OCI-LY1 (cell line): ENCODE results near the gene ASNSD1.

Experiments
- H2AFZ ChIP-seq: fragments of 200-600 bp; sonication (generic), shearing (Covaris generic); 2 replicates; pipeline ENCODE4 v1.6.0; 2014; ENCODE audit warnings: antibody characterized with exemption, mild to moderate bottlenecking, low read length
- H3F3A ChIP-seq: fragments of 200-600 bp; sonication (generic), shearing (Covaris generic); 2 replicates; pipeline ENCODE4 v1.6.0; 2014; ENCODE audit warnings: mild to moderate bottlenecking, antibody characterized with exemption, low read length, moderate library complexity; ENCODE audit not compliant: insufficient read depth
- H3K27ac ChIP-seq: fragments of 200-600 bp; sonication (generic); 2 replicates; pipeline ENCODE4 v1.5.1; 2014; ENCODE audit warnings: low read length, mixed run types, mild to moderate bottlenecking, low read depth; ENCODE audit not compliant: poor library complexity, severe bottlenecking
- H3K27me3 ChIP-seq: fragments of 200-600 bp; sonication (generic); 2 replicates; pipeline ENCODE4 v1.6.0; 2014; ENCODE audit warnings: antibody characterized with exemption, mild to moderate bottlenecking, low read length, moderate library complexity; ENCODE audit not compliant: insufficient read depth
- H3K36me3 ChIP-seq: fragments of 200-600 bp; sonication (generic); 2 replicates; pipeline ENCODE4 v1.6.1; 2014; ENCODE audit warnings: mild to moderate bottlenecking, antibody characterized with exemption, low read length, moderate library complexity, mixed read lengths; ENCODE audit not compliant: insufficient read depth
- H3K4me1 ChIP-seq: fragments of 200-600 bp; sonication (generic); 2 replicates; pipeline ENCODE4 v1.5.1; 2014; ENCODE audit warnings: mild to moderate bottlenecking, low read length, moderate library complexity; ENCODE audit not compliant: insufficient read depth, severe bottlenecking
- H3K4me2 ChIP-seq: fragments of 200-600 bp; sonication (generic), shearing (Covaris generic); 2 replicates; pipeline ENCODE4 v1.6.1; 2014; ENCODE audit warnings: low read length
- H3K4me3 ChIP-seq: fragments of 200-600 bp; sonication (generic); 2 replicates; pipeline ENCODE4 v1.5.1; 2014; ENCODE audit warnings: low read length, low read depth, mild to moderate bottlenecking, mixed read lengths; ENCODE audit not compliant: poor library complexity, severe bottlenecking
- H3K79me2 ChIP-seq: fragments of 200-600 bp; shearing (Covaris generic); 2 replicates; pipeline ENCODE4 v1.6.1; 2016; ENCODE audit warnings: mixed run types, low read length, mixed read lengths; ENCODE audit not compliant: insufficient read depth
- H3K9ac ChIP-seq: fragments of 200-600 bp; sonication (generic), shearing (Covaris generic); 2 replicates; pipeline ENCODE4 v1.6.1; 2014; ENCODE audit warnings: mild to moderate bottlenecking, low read length, mixed read lengths
- H3K9me2 ChIP-seq: fragments of 200-600 bp; sonication (generic), shearing (Covaris generic); 2 replicates; pipeline ENCODE4 v1.6.1; 2014; ENCODE audit warnings: low read depth, mild to moderate bottlenecking, low read length, mixed read lengths
- H3K9me3 ChIP-seq: fragments of 200-600 bp; shearing (Covaris generic); 2 replicates; pipeline ENCODE4 v1.6.1; 2014; ENCODE audit warnings: low read length, mixed read lengths
- H4K20me1 ChIP-seq: fragments of 200-600 bp; sonication (generic), shearing (Covaris generic); 2 replicates; pipeline ENCODE4 v1.6.0; 2016; ENCODE audit warnings: mild to moderate bottlenecking, low read length; ENCODE audit not compliant: insufficient read depth
- EZH2 ChIP-seq: fragments of 200-600 bp; sonication (generic), shearing (Covaris generic); IDR thresholded peaks from 2 replicates; pipeline ENCODE4 v1.8.0; 2017; ENCODE audit warnings: borderline replicate concordance, mixed run types, mild to moderate bottlenecking, antibody characterized with exemption, low read length, moderate library complexity, mixed read lengths
- TF ChIP-seq, protein P1 (sequence below): fragments of 200-600 bp; sonication (generic), shearing (Covaris generic); IDR thresholded peaks from 2 replicates; pipeline ENCODE4 v1.5.1; 2017; ENCODE audit warnings: mild to moderate bottlenecking, antibody characterized with exemption, low read length, moderate library complexity, mixed read lengths

ASNSD1 gene

GRCh38 chr2:189623049-189623448 is 38.2 kb upstream of the ASNSD1 start:
- no peak overlapping the region for H3K27ac ChIP-seq
- no peak overlapping the region for H3K9ac ChIP-seq
- no peak overlapping the region for H2AFZ ChIP-seq
- H3K9me2 ChIP-seq: no peaks in the 10 kb centered on the region
- H3K4me3 ChIP-seq: no peak overlapping the region
- no peaks in the 10 kb centered on the region for H3K4me1 ChIP-seq
- no peak overlapping the region for H3K4me2 ChIP-seq
- no peak for TF ChIP-seq EZH2
- TF ChIP-seq, protein P1, sequence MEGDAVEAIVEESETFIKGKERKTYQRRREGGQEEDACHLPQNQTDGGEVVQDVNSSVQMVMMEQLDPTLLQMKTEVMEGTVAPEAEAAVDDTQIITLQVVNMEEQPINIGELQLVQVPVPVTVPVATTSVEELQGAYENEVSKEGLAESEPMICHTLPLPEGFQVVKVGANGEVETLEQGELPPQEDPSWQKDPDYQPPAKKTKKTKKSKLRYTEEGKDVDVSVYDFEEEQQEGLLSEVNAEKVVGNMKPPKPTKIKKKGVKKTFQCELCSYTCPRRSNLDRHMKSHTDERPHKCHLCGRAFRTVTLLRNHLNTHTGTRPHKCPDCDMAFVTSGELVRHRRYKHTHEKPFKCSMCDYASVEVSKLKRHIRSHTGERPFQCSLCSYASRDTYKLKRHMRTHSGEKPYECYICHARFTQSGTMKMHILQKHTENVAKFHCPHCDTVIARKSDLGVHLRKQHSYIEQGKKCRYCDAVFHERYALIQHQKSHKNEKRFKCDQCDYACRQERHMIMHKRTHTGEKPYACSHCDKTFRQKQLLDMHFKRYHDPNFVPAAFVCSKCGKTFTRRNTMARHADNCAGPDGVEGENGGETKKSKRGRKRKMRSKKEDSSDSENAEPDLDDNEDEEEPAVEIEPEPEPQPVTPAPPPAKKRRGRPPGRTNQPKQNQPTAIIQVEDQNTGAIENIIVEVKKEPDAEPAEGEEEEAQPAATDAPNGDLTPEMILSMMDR: no peak
- no peaks in the 10 kb centered on the region for H3K79me2 ChIP-seq
- no peaks in the 10 kb centered on the region for H3K36me3 ChIP-seq
- H3K27me3 ChIP-seq: no peaks in the 10 kb centered on the region
- H4K20me1 ChIP-seq: no peaks in the 10 kb centered on the region
- H3K9me3 ChIP-seq: no peaks in the 10 kb centered on the region
- no peaks in the 10 kb centered on the region for H3F3A ChIP-seq

DNA sequence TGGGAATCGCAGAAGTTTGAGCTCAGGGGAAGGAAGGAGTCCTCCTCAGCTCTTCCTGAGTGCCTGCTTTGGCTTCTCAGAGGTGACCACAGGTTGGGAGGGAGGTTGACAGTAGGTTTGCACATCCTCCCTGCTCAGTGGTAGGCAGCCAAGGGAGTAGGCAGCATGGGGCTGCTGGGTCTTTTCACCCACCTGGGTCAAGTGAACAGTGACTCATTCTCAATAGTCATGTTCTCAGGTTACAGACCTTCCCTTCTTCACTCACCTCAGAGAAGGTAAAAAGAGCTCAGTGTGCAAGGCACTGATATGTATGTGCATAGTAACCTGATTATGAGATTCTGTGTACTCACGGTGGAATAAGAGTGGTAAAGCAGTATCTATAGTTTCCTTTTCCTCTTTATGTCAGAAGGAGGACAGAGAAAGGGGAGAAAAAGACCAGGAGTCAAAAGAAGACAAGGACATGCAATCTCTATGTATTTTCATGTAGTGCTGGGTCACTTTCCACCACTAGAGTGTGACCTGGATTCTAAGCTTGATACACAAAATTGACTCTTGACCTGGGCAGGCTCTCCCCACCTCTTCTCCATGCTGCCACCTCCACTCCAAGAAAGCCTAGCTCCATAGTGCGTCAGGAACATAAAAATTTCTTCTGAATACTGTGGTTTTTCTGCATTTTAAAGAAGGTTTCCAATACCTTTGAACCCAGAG is 36.5 kb upstream of the ASNSD1 start:
- Histone ChIP-seq H3K79me2 (no peaks in the 10 kb centered on the region), H2AFZ (no peak overlapping the region)

DNA sequence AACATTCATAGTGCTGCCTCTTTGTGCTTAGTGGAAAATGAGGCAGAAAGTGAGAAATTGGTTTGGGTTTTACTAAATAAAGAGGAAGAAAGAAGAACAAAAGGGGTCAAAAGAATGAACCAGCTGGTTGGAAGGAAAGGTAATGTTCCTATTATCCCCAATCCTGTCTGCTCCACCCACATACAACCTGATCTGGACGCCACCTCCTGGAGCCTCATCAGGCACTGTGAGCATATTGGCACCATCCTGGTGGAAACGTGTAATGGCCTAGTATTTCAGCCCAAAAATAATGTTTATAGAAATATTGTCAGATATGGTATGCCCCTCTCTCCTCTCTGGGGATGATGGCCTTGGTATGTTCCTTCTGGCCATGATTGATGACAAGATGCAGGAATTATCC is 35.6 kb upstream of the ASNSD1 start:
- Histone ChIP-seq H3K9me3 (no peaks in the 10 kb centered on the region), H3K4me3 (no peak overlapping the region), H3K9ac (no peak overlapping the region), H4K20me1 (no peaks in the 10 kb centered on the region), H3K27ac (no peak overlapping the region), H3K79me2 (no peaks in the 10 kb centered on the region), H2AFZ (no peak overlapping the region), H3K4me2 (no peak overlapping the region), H3K4me1 (no peaks in the 10 kb centered on the region), H3K9me2 (no peaks in the 10 kb centered on the region), H3F3A (no peaks in the 10 kb centered on the region), H3K36me3 (no peaks in the 10 kb centered on the region), H3K27me3 (no peaks in the 10 kb centered on the region)
- TF ChIP-seq, protein P1: no peak
- TF ChIP-seq EZH2: no peak

More for the DNA sequence above, 36.5 kb upstream of the ASNSD1 start:
- no peaks in the 10 kb centered on the region for H3F3A ChIP-seq
- no peak overlapping the region for H3K9ac ChIP-seq
- TF ChIP-seq, protein P1: no peak
- TF ChIP-seq EZH2: no peak
- no peaks in the 10 kb centered on the region for H3K9me3 ChIP-seq
- H3K4me2 ChIP-seq: no peak overlapping the region
- H3K36me3 ChIP-seq: no peaks in the 10 kb centered on the region
- no peaks in the 10 kb centered on the region for H3K27me3 ChIP-seq
- no peaks in the 10 kb centered on the region for H3K9me2 ChIP-seq
- no peaks in the 10 kb centered on the region for H3K4me1 ChIP-seq
- no peak overlapping the region for H3K27ac ChIP-seq
- no peak overlapping the region for H3K4me3 ChIP-seq
- H4K20me1 ChIP-seq: no peaks in the 10 kb centered on the region
